GM12878 (cell line): ENCODE results near the gene HLTF. TPM values are rescaled to one million over a fixed set of nuclear protein-coding genes. Genes with fewer than 3 reads are reported as not detected.

Source experiments
- BHLHE40 ChIP-seq, 2 experiments: fragments of 450-650 bp in 1 of 2; IDR thresholded peaks; 2 replicates each; pipeline ENCODE4 v1.6.1; 2011 to 2017; ENCODE audit warnings: low read depth in 2 of 2, borderline replicate concordance in 1 of 2, improper control_type of control experiment in 1 of 2, low read length in 1 of 2, mild to moderate bottlenecking in 1 of 2
- CBFB ChIP-seq: IDR thresholded peaks from 2 replicates; pipeline ENCODE4 v1.6.1; 2016; ENCODE audit warnings: antibody characterized with exemption, low read depth
- CHD2 ChIP-seq: IDR thresholded peaks from 2 replicates; pipeline ENCODE4 v1.6.1; 2011; ENCODE audit warnings: low read depth, low read length, improper control_type of control experiment, borderline replicate concordance
- EED ChIP-seq: sonication (generic); IDR thresholded peaks from 2 replicates; pipeline ENCODE4 v1.6.1; 2016; ENCODE audit warnings: antibody characterized with exemption, low read depth
- EGR1 ChIP-seq, 2 experiments: IDR thresholded peaks; 1 replicate in 1 of 2; 2 replicates in 1 of 2; pipeline ENCODE4 v1.6.1; 2011 to 2012; ENCODE audit warnings: low read depth in 2 of 2, low read length in 2 of 2, borderline replicate concordance in 1 of 2, mild to moderate bottlenecking in 1 of 2, moderate library complexity in 1 of 2
- HCFC1 ChIP-seq: fragments of 150-350 bp; IDR thresholded peaks from 2 replicates; pipeline ENCODE4 v1.6.1; 2014; ENCODE audit warnings: low read length
- HDGF ChIP-seq: fragments of 450-650 bp; IDR thresholded peaks from 2 replicates; pipeline ENCODE4 v1.6.1; 2016; ENCODE audit warnings: antibody characterized with exemption
- JUNB ChIP-seq: IDR thresholded peaks from 2 replicates; pipeline ENCODE4 v1.6.1; 2016; ENCODE audit warnings: antibody characterized with exemption, mild to moderate bottlenecking
- JUND ChIP-seq: IDR thresholded peaks from 2 replicates; pipeline ENCODE4 v1.6.1; 2012; ENCODE audit warnings: low read depth, mild to moderate bottlenecking, low read length, improper control_type of control experiment, moderate library complexity
- MTA2 ChIP-seq: fragments of 450-650 bp; IDR thresholded peaks from 2 replicates; pipeline ENCODE4 v1.6.1; 2016; ENCODE audit warnings: low read depth, mild to moderate bottlenecking, moderate library complexity
- MYB ChIP-seq: fragments of 150-350 bp; IDR thresholded peaks from 2 replicates; pipeline ENCODE4 v1.6.1; 2014; ENCODE audit warnings: mild to moderate bottlenecking, low read depth, low read length, borderline replicate concordance
- NFIC ChIP-seq: IDR thresholded peaks from 2 replicates; pipeline ENCODE4 v1.6.1; 2012; ENCODE audit warnings: low read depth, mild to moderate bottlenecking, inconsistent platforms, low read length, moderate library complexity
- PAX5 ChIP-seq: IDR thresholded peaks from 2 replicates; pipeline ENCODE4 v1.6.1; 2011; ENCODE audit warnings: low read depth, low read length, borderline replicate concordance
- RAD21 ChIP-seq: IDR thresholded peaks from 2 replicates; pipeline ENCODE4 v1.6.1; 2011; ENCODE audit warnings: mild to moderate bottlenecking, low read depth, low read length, moderate library complexity; ENCODE audit not compliant: insufficient read depth
- RCOR1 ChIP-seq: conservative IDR thresholded peaks from 2 replicates; pipeline ENCODE4 v1.6.1; 2012; ENCODE audit warnings: low read depth, low read length, improper control_type of control experiment
- RELA ChIP-seq: fragments of 450-650 bp; IDR thresholded peaks from 2 replicates; pipeline ENCODE4 v1.8.0; 2014; ENCODE audit warnings: borderline replicate concordance; ENCODE audit not compliant: partially characterized antibody
- SMC3 ChIP-seq: IDR thresholded peaks from 2 replicates; pipeline ENCODE4 v1.6.1; 2011; ENCODE audit warnings: low read length, improper control_type of control experiment, borderline replicate concordance
- SPI1 ChIP-seq: IDR thresholded peaks from 2 replicates; pipeline ENCODE4 v1.6.1; 2011; ENCODE audit warnings: low read depth, mild to moderate bottlenecking, low read length, moderate library complexity, borderline replicate concordance; ENCODE audit not compliant: insufficient read depth
- SREBF2 ChIP-seq: IDR thresholded peaks from 2 replicates; pipeline ENCODE4 v1.6.1; 2012; ENCODE audit warnings: mild to moderate bottlenecking, low read length
- ZBED1 ChIP-seq: IDR thresholded peaks from 2 replicates; pipeline ENCODE4 v1.6.1; 2016; ENCODE audit warnings: borderline replicate concordance
- ZNF217 ChIP-seq: fragments of 450-650 bp; IDR thresholded peaks from 2 replicates; pipeline ENCODE4 v1.6.1; 2017; ENCODE audit warnings: antibody characterized with exemption, mild to moderate bottlenecking
- ZSCAN29 ChIP-seq: fragments of 450-650 bp; IDR thresholded peaks from 2 replicates; pipeline ENCODE4 v1.6.1; 2017; ENCODE audit warnings: mild to moderate bottlenecking, moderate library complexity
- polyA plus RNA-seq, 11 experiments: library from polyadenylated mRNA; depleted of rRNA in 4 of 11; unstranded in 6 of 11; stranded (reverse) in 5 of 11; fragments of >200 nt; fragmentation: Nextera tagmentation in 4 of 11; fragmentation: Illumina TruSeq in 1 of 11; extraction: Ambion mirVana in 4 of 11; extraction: Trizol in 1 of 11; gene quantifications; 1 replicate in 1 of 11; 2 replicates in 10 of 11; pipeline versions ENCODE4 v1.2.1 to v1.2.3, GENCODE V29; 2011 to 2016; ENCODE audit warnings: inconsistent platforms in 2 of 11, missing spikeins in 2 of 11, low read depth in 1 of 11
- total RNA-seq, 4 experiments: library from RNA; depleted of rRNA in 3 of 4; stranded (reverse); fragments of >200 nt in 3 of 4; fragmentation: Illumina TruSeq in 1 of 4; extraction: Trizol in 1 of 4; gene quantifications; 2 replicates each; pipeline versions ENCODE4 v1.2.1 to v1.2.3, GENCODE V29; 2013 to 2021
- TF ChIP-seq, protein P1 (sequence below): fragments of 450-650 bp; conservative IDR thresholded peaks from 2 replicates; pipeline ENCODE4 v1.6.1; 2017; ENCODE audit warnings: mild to moderate bottlenecking, moderate library complexity
- TF ChIP-seq, protein P2 (sequence below): IDR thresholded peaks from 2 replicates; pipeline ENCODE4 v1.6.1; 2012; ENCODE audit warnings: low read depth, low read length, improper control_type of control experiment
- TF ChIP-seq, protein P3 (sequence below): fragments of 450-650 bp; IDR thresholded peaks from 2 replicates; pipeline ENCODE4 v1.6.1; 2018; ENCODE audit warnings: mild to moderate bottlenecking, low read depth, moderate library complexity; ENCODE audit not compliant: partially characterized antibody
- TF ChIP-seq, protein P4 (sequence below): IDR thresholded peaks from 2 replicates; pipeline ENCODE4 v1.6.1; 2011; ENCODE audit warnings: borderline replicate concordance, low read depth, mild to moderate bottlenecking, moderate library complexity, low read length; ENCODE audit not compliant: insufficient read depth, poor library complexity, severe bottlenecking

Gene HLTF
- total and polyA plus RNA-seq, 10 of the 15 experiments (the other 5 are each of a cell fraction or from before 2014, with no cell fraction given): 13.7 to 50.4 (median 31.7) TPM

DNA sequence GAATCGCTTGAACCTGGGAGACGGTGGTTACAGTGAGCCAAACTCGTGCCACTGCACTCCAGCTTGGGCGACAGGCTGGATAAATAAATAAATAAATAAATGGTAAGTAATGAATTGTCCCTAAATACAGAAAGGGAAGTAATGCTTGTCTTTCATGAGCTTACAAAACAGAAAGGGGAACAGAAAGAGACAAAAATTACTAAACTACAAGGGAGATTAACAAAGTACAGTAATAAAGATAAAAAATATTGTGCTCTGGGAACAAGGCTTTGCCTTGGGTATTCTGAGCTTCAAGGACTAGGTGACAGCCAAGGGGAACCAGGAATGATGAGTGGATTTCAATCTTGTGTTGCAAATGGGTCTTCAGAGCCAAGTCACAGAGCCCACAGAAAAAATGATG is 9.2 kb upstream of the HLTF start (continued):
- TF ChIP-seq JUND: 0 out of 2 replicates have a peak, but pooled peaks have one; percentile 41
- no peak for TF ChIP-seq ZBED1
- TF ChIP-seq HDGF: no peak
- TF ChIP-seq BHLHE40 (IDR thresholded peaks at IDR 0.05; ENCODE audit: borderline replicate concordance in 1 of 2, low read depth in 2 of 2, low read length in 1 of 2): peak in 1 of 2 experiments; percentile 28; a peak in 1 of 4 replicates
- TF ChIP-seq MYB: no peak
- peak; percentile 92 for TF ChIP-seq MTA2
- no peak for TF ChIP-seq RELA
- TF ChIP-seq SREBF2: no peak
- TF ChIP-seq SMC3: no peak
- peak; percentile 86 for TF ChIP-seq SPI1
- TF ChIP-seq JUNB: peak; percentile 93
- TF ChIP-seq RCOR1: no peak
- peak; percentile 67 for TF ChIP-seq EED
- TF ChIP-seq CBFB: no peak
- TF ChIP-seq, protein P1, sequence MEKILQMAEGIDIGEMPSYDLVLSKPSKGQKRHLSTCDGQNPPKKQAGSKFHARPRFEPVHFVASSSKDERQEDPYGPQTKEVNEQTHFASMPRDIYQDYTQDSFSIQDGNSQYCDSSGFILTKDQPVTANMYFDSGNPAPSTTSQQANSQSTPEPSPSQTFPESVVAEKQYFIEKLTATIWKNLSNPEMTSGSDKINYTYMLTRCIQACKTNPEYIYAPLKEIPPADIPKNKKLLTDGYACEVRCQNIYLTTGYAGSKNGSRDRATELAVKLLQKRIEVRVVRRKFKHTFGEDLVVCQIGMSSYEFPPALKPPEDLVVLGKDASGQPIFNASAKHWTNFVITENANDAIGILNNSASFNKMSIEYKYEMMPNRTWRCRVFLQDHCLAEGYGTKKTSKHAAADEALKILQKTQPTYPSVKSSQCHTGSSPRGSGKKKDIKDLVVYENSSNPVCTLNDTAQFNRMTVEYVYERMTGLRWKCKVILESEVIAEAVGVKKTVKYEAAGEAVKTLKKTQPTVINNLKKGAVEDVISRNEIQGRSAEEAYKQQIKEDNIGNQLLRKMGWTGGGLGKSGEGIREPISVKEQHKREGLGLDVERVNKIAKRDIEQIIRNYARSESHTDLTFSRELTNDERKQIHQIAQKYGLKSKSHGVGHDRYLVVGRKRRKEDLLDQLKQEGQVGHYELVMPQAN: no peak
- no peak for TF ChIP-seq ZSCAN29
- no peak for TF ChIP-seq PAX5
- no peak for TF ChIP-seq EGR1 (IDR thresholded peaks at IDR 0.05; ENCODE audit: borderline replicate concordance in 1 of 2, low read depth in 2 of 2, low read length in 2 of 2)
- TF ChIP-seq, protein P2, sequence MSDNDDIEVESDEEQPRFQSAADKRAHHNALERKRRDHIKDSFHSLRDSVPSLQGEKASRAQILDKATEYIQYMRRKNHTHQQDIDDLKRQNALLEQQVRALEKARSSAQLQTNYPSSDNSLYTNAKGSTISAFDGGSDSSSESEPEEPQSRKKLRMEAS: no peak
- TF ChIP-seq ZNF217: peak; percentile 41; the same call in 1 of the 2 replicates
- TF ChIP-seq, protein P3, sequence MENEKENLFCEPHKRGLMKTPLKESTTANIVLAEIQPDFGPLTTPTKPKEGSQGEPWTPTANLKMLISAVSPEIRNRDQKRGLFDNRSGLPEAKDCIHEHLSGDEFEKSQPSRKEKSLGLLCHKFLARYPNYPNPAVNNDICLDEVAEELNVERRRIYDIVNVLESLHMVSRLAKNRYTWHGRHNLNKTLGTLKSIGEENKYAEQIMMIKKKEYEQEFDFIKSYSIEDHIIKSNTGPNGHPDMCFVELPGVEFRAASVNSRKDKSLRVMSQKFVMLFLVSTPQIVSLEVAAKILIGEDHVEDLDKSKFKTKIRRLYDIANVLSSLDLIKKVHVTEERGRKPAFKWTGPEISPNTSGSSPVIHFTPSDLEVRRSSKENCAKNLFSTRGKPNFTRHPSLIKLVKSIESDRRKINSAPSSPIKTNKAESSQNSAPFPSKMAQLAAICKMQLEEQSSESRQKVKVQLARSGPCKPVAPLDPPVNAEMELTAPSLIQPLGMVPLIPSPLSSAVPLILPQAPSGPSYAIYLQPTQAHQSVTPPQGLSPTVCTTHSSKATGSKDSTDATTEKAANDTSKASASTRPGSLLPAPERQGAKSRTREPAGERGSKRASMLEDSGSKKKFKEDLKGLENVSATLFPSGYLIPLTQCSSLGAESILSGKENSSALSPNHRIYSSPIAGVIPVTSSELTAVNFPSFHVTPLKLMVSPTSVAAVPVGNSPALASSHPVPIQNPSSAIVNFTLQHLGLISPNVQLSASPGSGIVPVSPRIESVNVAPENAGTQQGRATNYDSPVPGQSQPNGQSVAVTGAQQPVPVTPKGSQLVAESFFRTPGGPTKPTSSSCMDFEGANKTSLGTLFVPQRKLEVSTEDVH: no peak
- TF ChIP-seq HCFC1: no peak
- TF ChIP-seq NFIC: peak; percentile 91
- TF ChIP-seq, protein P4, sequence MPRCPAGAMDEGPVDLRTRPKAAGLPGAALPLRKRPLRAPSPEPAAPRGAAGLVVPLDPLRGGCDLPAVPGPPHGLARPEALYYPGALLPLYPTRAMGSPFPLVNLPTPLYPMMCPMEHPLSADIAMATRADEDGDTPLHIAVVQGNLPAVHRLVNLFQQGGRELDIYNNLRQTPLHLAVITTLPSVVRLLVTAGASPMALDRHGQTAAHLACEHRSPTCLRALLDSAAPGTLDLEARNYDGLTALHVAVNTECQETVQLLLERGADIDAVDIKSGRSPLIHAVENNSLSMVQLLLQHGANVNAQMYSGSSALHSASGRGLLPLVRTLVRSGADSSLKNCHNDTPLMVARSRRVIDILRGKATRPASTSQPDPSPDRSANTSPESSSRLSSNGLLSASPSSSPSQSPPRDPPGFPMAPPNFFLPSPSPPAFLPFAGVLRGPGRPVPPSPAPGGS: peak; percentile 43
- TF ChIP-seq CHD2: no peak
- no peak for TF ChIP-seq RAD21
